ENCODE data around the gene ESYT2.

The ESYT2 gene

GRCh38 chr7:158796667-158797066, 32.6 kb downstream of the ESYT2 start:
- DNase-seq = no peak

GRCh38 chr7:158795272-158795671, 34.0 kb downstream of the ESYT2 start:
- DNase-seq = no peak

- no peak for DNase-seq
These were observed 38.2 kb downstream of the ESYT2 start for GRCh38 chr7:158791107-158791506.

GRCh38 chr7:158789842-158790241, 39.5 kb downstream of the ESYT2 start:
- DNase-seq = no peak

- DNase-seq = no peak
These were observed 42.4 kb downstream of the ESYT2 start for GRCh38 chr7:158786898-158787297.

- DNase-seq = no peak
These were observed 45.0 kb downstream of the ESYT2 start for GRCh38 chr7:158784270-158784669.

GRCh38 chr7:158783595-158783994, 45.7 kb downstream of the ESYT2 start:
- DNase-seq = no peak

GRCh38 chr7:158782761-158783401, 46.4 kb downstream of the ESYT2 start:
- no peak for DNase-seq

- DNase-seq = no peak
These were observed 47.2 kb downstream of the ESYT2 start for GRCh38 chr7:158781974-158782664.

GRCh38 chr7:158781217-158781973, 47.9 kb downstream of the ESYT2 start:
- DNase-seq = no peak

GRCh38 chr7:158779061-158780000, 50.0 kb downstream of the ESYT2 start:
- DNase-seq = no peak

GRCh38 chr7:158778471-158778870, 50.8 kb downstream of the ESYT2 start:
- DNase-seq = no peak

- no peak for DNase-seq
These were observed 51.5 kb downstream of the ESYT2 start for GRCh38 chr7:158777793-158778192.

GRCh38 chr7:158776474-158776873, 52.8 kb downstream of the ESYT2 start:
- DNase-seq = no peak

- no peak for DNase-seq
These were observed 54.4 kb downstream of the ESYT2 start for GRCh38 chr7:158774952-158775351.

GRCh38 chr7:158772916-158773315, 56.4 kb downstream of the ESYT2 start:
- no peak for DNase-seq

- no peak for DNase-seq
These were observed 58.0 kb downstream of the ESYT2 start for GRCh38 chr7:158771213-158771834.

- DNase-seq = no peak
These were observed 61.6 kb downstream of the ESYT2 start for GRCh38 chr7:158767707-158768106.

GRCh38 chr7:158766570-158767281, 62.6 kb downstream of the ESYT2 start:
- DNase-seq = no peak

GRCh38 chr7:158765020-158765419, 64.3 kb downstream of the ESYT2 start:
- no peak for DNase-seq

GRCh38 chr7:158763454-158764033, 65.8 kb downstream of the ESYT2 start:
- DNase-seq = no peak

Measured in NK-92 treated with Interleukin-12 subunit alpha and Interleukin-12 subunit beta, amount 100 ng/mL, for 24 hours (cell line).